Tibial nerve (tissue), 4 donors: ENCODE results near the gene ETFRF1. TPM values are rescaled to one million over a fixed set of nuclear protein-coding genes. Genes with fewer than 3 reads are reported as not detected.
A peak's percentile ranks its signal among the peaks of the same experiment; 100 is the strongest.

Experiments
- DNase-seq, 2 donors: peaks; one replicate each; pipeline ENCODE4 v3.0.0-alpha.2; 2019; ENCODE audit warnings: low spot score in 2 of 2
- H3K27ac ChIP-seq, 4 donors: fragments of 200-600 bp; sonication (generic) in 3 of 4; one replicate each; pipeline ENCODE4 v1.5.1; 2017 to 2019; ENCODE audit warnings: mild to moderate bottlenecking in 1 of 4
- H3K27me3 ChIP-seq, 2 donors: fragments of 200-600 bp; sonication (generic) in 1 of 2; one replicate each; pipeline versions ENCODE4 v1.5.1 to v1.6.0; 2017 to 2019
- H3K36me3 ChIP-seq, 3 donors: fragments of 200-600 bp; sonication (generic); one replicate each; pipeline ENCODE4 v1.5.1; 2018 to 2019
- H3K4me1 ChIP-seq, 4 donors: fragments of 200-600 bp; sonication (generic) in 3 of 4; one replicate each; pipeline ENCODE4 v1.5.1; 2017 to 2019
- H3K4me3 ChIP-seq, 4 donors: fragments of 200-600 bp; sonication (generic) in 3 of 4; one replicate each; pipeline ENCODE4 v1.5.1; 2017 to 2019; ENCODE audit warnings: mild to moderate bottlenecking in 1 of 4, moderate library complexity in 1 of 4
- H3K9me3 ChIP-seq, 4 donors: fragments of 200-600 bp; sonication (generic) in 3 of 4; one replicate each; pipeline ENCODE4 v1.5.1; 2017 to 2019
- EP300 ChIP-seq, 2 donors: sonication (generic); formaldehyde crosslinking; IDR thresholded peaks; one replicate each; pipeline ENCODE4 v1.6.1; 2017; ENCODE audit warnings: antibody characterized with exemption in 2 of 2, mild to moderate bottlenecking in 1 of 2
- POLR2A ChIP-seq, 2 donors: fragments of 450-650 bp; IDR thresholded peaks; one replicate each; pipeline ENCODE4 v1.6.1; 2017; ENCODE audit warnings: antibody characterized with exemption in 2 of 2, mild to moderate bottlenecking in 2 of 2, moderate library complexity in 2 of 2
- WGBS, 2 donors: methylation state at CpG; one replicate each; pipeline ENCODE4 v1.1.5; 2018; 5-methylcytosine and 5-hydroxymethylcytosine counted together
- total RNA-seq, 4 donors: library from RNA; depleted of rRNA; stranded (reverse); fragments of >200 nt; gene quantifications; one replicate each; pipeline ENCODE4 v1.1.0, GENCODE V29; 2016
- TF ChIP-seq, protein P1 (sequence below), 5 experiments: fragments of 200-600 bp in 3 of 5; fragments of 450-650 bp in 2 of 5; sonication (generic) in 3 of 5; IDR thresholded peaks; one replicate each; pipeline ENCODE4 v1.5.1; 2016 to 2019; ENCODE audit warnings: antibody characterized with exemption in 5 of 5, mild to moderate bottlenecking in 3 of 5, moderate library complexity in 2 of 5

Gene ETFRF1, protein sequence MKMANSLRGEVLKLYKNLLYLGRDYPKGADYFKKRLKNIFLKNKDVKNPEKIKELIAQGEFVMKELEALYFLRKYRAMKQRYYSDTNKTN
- 10 to 100 TPM; 24.0 to 54.2 (median 50.0) TPM for total RNA-seq

GRCh38 chr12:25195056-25195971 lies at the start of gene ETFRF1, which contains the start of gene DNAI7:
ETFRF1 (plus strand) TSS chr12:25195237; CDS start chr12:25203957, 8,720 bp downstream.
DNAI7 (minus strand) TSS chr12:25195160; CDS start chr12:25195078, 82 bp downstream.
- Histone ChIP-seq H3K27ac (peak within 1 kb of the TSS; percentile 78 to 94 (median 94)), H3K36me3 (no peaks in the 10 kb centered on the region), H3K9me3 (no peaks in the 10 kb centered on the region), H3K27me3 (no peaks in the 10 kb centered on the region), H3K4me1 (peaks cover 4 to 26% (median 14%) of the 10 kb centered on the region in 4 donors), H3K4me3 (peak within 1 kb of the TSS; percentile 69 to 81 (median 70))
- peak; percentile 40 to 76 for TF ChIP-seq POLR2A (IDR thresholded peaks at IDR 0.05)
- TF ChIP-seq EP300 (IDR thresholded peaks at IDR 0.05), result peak; percentile 52 to 93
- TF ChIP-seq, protein P1, sequence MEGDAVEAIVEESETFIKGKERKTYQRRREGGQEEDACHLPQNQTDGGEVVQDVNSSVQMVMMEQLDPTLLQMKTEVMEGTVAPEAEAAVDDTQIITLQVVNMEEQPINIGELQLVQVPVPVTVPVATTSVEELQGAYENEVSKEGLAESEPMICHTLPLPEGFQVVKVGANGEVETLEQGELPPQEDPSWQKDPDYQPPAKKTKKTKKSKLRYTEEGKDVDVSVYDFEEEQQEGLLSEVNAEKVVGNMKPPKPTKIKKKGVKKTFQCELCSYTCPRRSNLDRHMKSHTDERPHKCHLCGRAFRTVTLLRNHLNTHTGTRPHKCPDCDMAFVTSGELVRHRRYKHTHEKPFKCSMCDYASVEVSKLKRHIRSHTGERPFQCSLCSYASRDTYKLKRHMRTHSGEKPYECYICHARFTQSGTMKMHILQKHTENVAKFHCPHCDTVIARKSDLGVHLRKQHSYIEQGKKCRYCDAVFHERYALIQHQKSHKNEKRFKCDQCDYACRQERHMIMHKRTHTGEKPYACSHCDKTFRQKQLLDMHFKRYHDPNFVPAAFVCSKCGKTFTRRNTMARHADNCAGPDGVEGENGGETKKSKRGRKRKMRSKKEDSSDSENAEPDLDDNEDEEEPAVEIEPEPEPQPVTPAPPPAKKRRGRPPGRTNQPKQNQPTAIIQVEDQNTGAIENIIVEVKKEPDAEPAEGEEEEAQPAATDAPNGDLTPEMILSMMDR (IDR thresholded peaks at IDR 0.05), result peak in 1 of 5 experiments; percentile 36
- peak; percentile 95 to 96 for DNase-seq
- WGBS, 2 donors, result 1% methylated on average over 35 to 51 of the region's 54 CpGs

GRCh38 chr12:25146686-25147085 lies 48.4 kb upstream of the ETFRF1 start:
- DNase-seq, result no peak
- Histone ChIP-seq H3K36me3 (no peaks in the 10 kb centered on the region), H3K4me3 (no peak overlapping the region), H3K4me1 (no peaks in the 10 kb centered on the region), H3K9me3 (no peaks in the 10 kb centered on the region), H3K27me3 (no peaks in the 10 kb centered on the region), H3K27ac (no peak overlapping the region)
- TF ChIP-seq, protein P1 (IDR thresholded peaks at IDR 0.05), result no peak
- no peak for TF ChIP-seq EP300 (IDR thresholded peaks at IDR 0.05)
- no peak for TF ChIP-seq POLR2A (IDR thresholded peaks at IDR 0.05)
- 87 to 88% methylated on average over 1 of the region's 1 CpG for WGBS, 2 donors

DNA sequence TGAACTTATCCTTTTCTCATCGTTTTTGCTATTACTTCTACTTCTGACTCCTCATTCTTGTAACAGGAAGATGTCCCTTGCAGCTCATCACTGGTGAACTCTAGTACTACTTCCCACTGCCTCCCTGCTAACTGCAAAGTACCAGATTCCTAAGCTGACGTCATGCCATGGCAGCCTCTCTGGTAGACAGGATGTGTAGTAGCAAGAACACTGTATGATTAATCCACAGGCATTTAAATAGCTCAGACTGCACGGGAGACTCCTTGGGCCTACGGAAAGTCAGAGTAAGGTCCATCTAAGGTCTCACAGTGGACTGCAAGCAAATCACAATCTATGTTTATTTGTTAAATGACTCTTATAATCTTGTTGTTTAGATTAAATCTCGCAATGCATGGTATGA lies 43.6 kb upstream of the ETFRF1 start:
- Histone ChIP-seq H3K4me3 (no peak overlapping the region), H3K27me3 (no peaks in the 10 kb centered on the region), H3K4me1 (no peaks in the 10 kb centered on the region), H3K36me3 (no peaks in the 10 kb centered on the region), H3K27ac (no peak overlapping the region), H3K9me3 (no peaks in the 10 kb centered on the region)
- TF ChIP-seq, protein P1 (IDR thresholded peaks at IDR 0.05), result no peak
- TF ChIP-seq EP300 (IDR thresholded peaks at IDR 0.05) (no peak), POLR2A (IDR thresholded peaks at IDR 0.05) (no peak)
- WGBS, 2 donors, result 29 to 30% methylated on average over 5 of the region's 5 CpGs
- DNase-seq, result peak in 1 of 2 donors; percentile 9

- WGBS, 2 donors, result 72 to 73% methylated on average over 5 of the region's 5 CpGs
- TF ChIP-seq, protein P1 (IDR thresholded peaks at IDR 0.05), result no peak
- TF ChIP-seq EP300 (IDR thresholded peaks at IDR 0.05), result no peak
- no peak for TF ChIP-seq POLR2A (IDR thresholded peaks at IDR 0.05)
- H3K9me3 ChIP-seq, result no peaks in the 10 kb centered on the region
- H3K27ac ChIP-seq, result no peak overlapping the region
- H3K36me3 ChIP-seq, result no peaks in the 10 kb centered on the region
- H3K4me3 ChIP-seq, result no peak overlapping the region
- H3K4me1 ChIP-seq, result no peaks in the 10 kb centered on the region
- no peak for DNase-seq
- H3K27me3 ChIP-seq, result no peaks in the 10 kb centered on the region
These were observed 43.0 kb upstream of the ETFRF1 start for GRCh38 chr12:25152055-25152454.
